ENCODE measurements around the gene VPS16. TPM values are rescaled to one million over a fixed set of nuclear protein-coding genes. Genes with fewer than 3 reads are reported as not detected.

VPS16 gene
- total RNA-seq, 2 donors from 2014 or later, result 35.7 to 40.5 TPM

DNA sequence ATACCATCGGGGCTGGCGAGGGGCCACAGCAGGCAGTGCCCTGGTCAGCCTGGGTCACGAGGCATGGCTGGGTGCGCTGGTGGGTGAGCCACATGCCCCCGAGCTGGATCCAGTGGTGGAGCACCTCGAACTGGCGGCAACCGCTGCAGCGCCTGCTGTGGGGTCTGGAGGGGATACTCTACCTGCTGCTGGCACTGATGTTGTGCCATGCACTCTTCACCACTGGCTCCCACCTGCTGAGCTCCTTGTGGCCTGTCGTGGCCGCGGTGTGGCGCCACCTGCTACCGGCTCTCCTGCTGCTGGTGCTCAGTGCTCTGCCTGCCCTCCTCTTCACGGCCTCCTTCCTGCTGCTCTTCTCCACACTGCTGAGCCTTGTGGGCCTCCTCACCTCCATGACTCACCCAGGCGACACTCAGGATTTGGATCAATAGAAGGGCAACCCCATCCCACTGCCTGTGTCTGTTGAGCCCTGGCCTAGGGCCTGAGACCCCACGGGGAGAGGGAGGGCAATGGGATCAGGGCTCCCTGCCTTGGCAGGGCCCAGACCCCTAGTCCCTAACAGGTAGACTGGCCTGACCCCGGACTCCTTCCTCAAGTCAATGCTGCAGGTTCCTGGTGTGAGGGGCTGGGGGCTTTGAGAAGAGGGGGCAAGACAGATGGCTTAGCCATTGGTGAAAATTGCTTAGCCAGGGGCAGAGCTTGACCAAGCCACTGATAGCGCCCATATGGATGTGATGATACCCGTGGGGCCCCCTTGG lies 23.8 kb upstream of the VPS16 start:
- DNase-seq, result no peak
- H3K4me3 ChIP-seq, result no peak overlapping the region
- no peak overlapping the region for H3K9ac ChIP-seq (ENCODE audit: low read depth in 2 of 2, low read length in 2 of 2)
- TF ChIP-seq, protein P1, sequence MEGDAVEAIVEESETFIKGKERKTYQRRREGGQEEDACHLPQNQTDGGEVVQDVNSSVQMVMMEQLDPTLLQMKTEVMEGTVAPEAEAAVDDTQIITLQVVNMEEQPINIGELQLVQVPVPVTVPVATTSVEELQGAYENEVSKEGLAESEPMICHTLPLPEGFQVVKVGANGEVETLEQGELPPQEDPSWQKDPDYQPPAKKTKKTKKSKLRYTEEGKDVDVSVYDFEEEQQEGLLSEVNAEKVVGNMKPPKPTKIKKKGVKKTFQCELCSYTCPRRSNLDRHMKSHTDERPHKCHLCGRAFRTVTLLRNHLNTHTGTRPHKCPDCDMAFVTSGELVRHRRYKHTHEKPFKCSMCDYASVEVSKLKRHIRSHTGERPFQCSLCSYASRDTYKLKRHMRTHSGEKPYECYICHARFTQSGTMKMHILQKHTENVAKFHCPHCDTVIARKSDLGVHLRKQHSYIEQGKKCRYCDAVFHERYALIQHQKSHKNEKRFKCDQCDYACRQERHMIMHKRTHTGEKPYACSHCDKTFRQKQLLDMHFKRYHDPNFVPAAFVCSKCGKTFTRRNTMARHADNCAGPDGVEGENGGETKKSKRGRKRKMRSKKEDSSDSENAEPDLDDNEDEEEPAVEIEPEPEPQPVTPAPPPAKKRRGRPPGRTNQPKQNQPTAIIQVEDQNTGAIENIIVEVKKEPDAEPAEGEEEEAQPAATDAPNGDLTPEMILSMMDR (IDR thresholded peaks at IDR 0.05), result no peak
- H3K36me3 ChIP-seq, result no peaks in the 10 kb centered on the region
- intact Hi-C loops (cut with DNase I), result no loop called here
- H3K4me1 ChIP-seq, result no peaks in the 10 kb centered on the region
- no peaks in the 10 kb centered on the region for H3K9me3 ChIP-seq
- H3K27me3 ChIP-seq, result peaks cover 22% of the 10 kb centered on the region
- H3K27ac ChIP-seq, result no peak overlapping the region

DNA sequence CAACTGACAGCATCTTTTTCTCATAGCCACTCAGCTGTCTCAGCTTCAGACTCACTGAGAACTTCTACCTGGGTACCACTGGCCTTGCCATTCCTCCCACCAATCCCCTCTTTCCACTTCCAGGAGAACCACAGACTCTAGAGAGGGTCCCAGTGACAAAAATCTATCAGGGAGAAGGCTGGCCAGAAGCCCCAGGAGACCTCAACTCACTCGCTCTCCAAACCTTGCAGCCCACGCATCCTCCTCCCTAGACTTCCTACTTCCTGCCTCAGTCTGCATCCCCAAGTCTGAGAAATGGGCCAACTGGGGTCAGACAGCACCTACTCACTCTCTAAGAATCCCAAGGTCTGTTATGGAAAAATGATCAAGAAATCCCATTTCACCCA lies 23.2 kb upstream of the VPS16 start:
- H3K9ac ChIP-seq (ENCODE audit: low read depth in 2 of 2, low read length in 2 of 2), result no peak overlapping the region
- TF ChIP-seq, protein P1 (IDR thresholded peaks at IDR 0.05), result no peak
- H3K36me3 ChIP-seq, result no peaks in the 10 kb centered on the region
- no peak overlapping the region for H3K4me3 ChIP-seq
- H3K27me3 ChIP-seq, result peaks cover 27% of the 10 kb centered on the region
- no peak for DNase-seq
- H3K27ac ChIP-seq, result no peak overlapping the region
- intact Hi-C loops (cut with DNase I), result no loop called here
- H3K4me1 ChIP-seq, result no peaks in the 10 kb centered on the region
- H3K9me3 ChIP-seq, result no peaks in the 10 kb centered on the region

- TF ChIP-seq, protein P1 (IDR thresholded peaks at IDR 0.05), result no peak
- no peak for DNase-seq
Observed at GRCh38 chr20:2817891-2818595, 22.5 kb upstream of the VPS16 start.

GRCh38 chr20:2820084-2820895 lies 20.3 kb upstream of the VPS16 start:
- peaks cover 27% of the 10 kb centered on the region for H3K27me3 ChIP-seq
- H3K9me3 ChIP-seq, result no peaks in the 10 kb centered on the region
- TF ChIP-seq, protein P1 (IDR thresholded peaks at IDR 0.05), result no peak
- no peaks in the 10 kb centered on the region for H3K4me1 ChIP-seq
- intact Hi-C loops (cut with DNase I), result no loop called here
- H3K9ac ChIP-seq (ENCODE audit: low read depth in 2 of 2, low read length in 2 of 2), result no peak overlapping the region
- no peak overlapping the region for H3K4me3 ChIP-seq
- no peak for DNase-seq
- H3K27ac ChIP-seq, result no peak overlapping the region
- no peaks in the 10 kb centered on the region for H3K36me3 ChIP-seq

More at GRCh38 chr20:2817891-2818595, 22.5 kb upstream of the VPS16 start:
- Histone ChIP-seq H3K36me3 (no peaks in the 10 kb centered on the region), H3K27me3 (peaks cover 27% of the 10 kb centered on the region), H3K27ac (no peak overlapping the region), H3K9me3 (no peaks in the 10 kb centered on the region), H3K4me3 (no peak overlapping the region), H3K9ac (ENCODE audit: low read depth in 2 of 2, low read length in 2 of 2) (no peak overlapping the region), H3K4me1 (no peaks in the 10 kb centered on the region)
- intact Hi-C loops (cut with DNase I), result no loop called here

Measured in colonic mucosa (tissue), 4 donors.